Measurements from ENCODE around the gene SPRYD7. TPM values are rescaled to one million over a fixed set of nuclear protein-coding genes. Genes with fewer than 3 reads are reported as not detected.
"Not testable (repeated sequence)": the region's sequence is repeated elsewhere in the genome, so short reads cannot be mapped to it uniquely, and the experiment has no call there.

The SPRYD7 gene
- total RNA-seq, 1 experiment from 2014 or later, result 20.7 TPM

DNA sequence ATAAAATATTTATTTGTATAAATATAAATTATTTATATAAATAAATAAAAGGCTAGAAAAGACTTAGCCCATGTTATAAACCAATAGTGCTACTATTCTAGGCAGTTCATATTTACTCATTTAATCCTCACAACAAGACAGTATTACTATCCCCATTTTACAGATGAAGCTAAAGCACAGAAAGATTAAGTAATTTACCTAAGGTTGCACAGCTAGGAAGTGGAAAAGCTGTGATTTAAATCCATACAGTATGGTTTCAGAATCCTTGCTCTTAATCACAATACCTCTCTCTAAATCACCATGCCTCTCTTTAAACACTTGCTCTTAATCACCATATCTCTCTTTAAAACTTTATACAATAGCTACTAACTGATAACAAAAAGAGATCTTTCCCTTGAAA is 13.8 kb downstream of the SPRYD7 start:
- H3K36me3 Mint-ChIP-seq (ENCODE audit: insufficient read depth, unreplicated experiment), result peaks cover 81% of the 10 kb centered on the region
- DNase-seq, result no peak
- Histone ChIP-seq H3K9me3 (no peaks in the 10 kb centered on the region), H3K36me3 (ENCODE audit: control insufficient read depth, insufficient read depth, low read length) (peaks cover 2% of the 10 kb centered on the region; the same call in 1 of the 2 replicates), H3K4me1 (no peaks in the 10 kb centered on the region), H3K27me3 (replicated peaks; ENCODE audit: control insufficient read depth, insufficient read depth, low read length) (no peaks in the 10 kb centered on the region), H3K4me3 (ENCODE audit: low read depth, low read length) (no peak overlapping the region)
- intact Hi-C loops (cut with micrococcal nuclease; ENCODE audit: unreplicated experiment), result no loop called here
- ChIA-PET CTCF (interaction anchor here (0.5 to 1.0 kb wide), 2 partner anchors 14 to 119 kb away, joined by 3 to 4 read pairs; partner anchors contain the start of gene SPRYD7), POLR2A (no interaction called here)
- H3K9me3 Mint-ChIP-seq (ENCODE audit: unreplicated experiment), result no peaks in the 10 kb centered on the region
- no peaks in the 10 kb centered on the region for H3K4me1 Mint-ChIP-seq (ENCODE audit: low read depth, unreplicated experiment)
- BruUV-seq (replicated peaks), result no TSS peak
- no peak overlapping the region for H3K4me3 Mint-ChIP-seq (ENCODE audit: unreplicated experiment)
- TF ChIP-seq CTCF (IDR thresholded peaks at IDR 0.05; ENCODE audit: insufficient read depth in 1 of 2, low read depth in 1 of 2, low read length in 1 of 2, severe bottlenecking in 1 of 2, unreplicated experiment in 1 of 2), result no peak
- no peaks in the 10 kb centered on the region for H3K27me3 Mint-ChIP-seq (ENCODE audit: insufficient read depth, unreplicated experiment)
- H3K27ac Mint-ChIP-seq (ENCODE audit: unreplicated experiment), result no peak overlapping the region

DNA sequence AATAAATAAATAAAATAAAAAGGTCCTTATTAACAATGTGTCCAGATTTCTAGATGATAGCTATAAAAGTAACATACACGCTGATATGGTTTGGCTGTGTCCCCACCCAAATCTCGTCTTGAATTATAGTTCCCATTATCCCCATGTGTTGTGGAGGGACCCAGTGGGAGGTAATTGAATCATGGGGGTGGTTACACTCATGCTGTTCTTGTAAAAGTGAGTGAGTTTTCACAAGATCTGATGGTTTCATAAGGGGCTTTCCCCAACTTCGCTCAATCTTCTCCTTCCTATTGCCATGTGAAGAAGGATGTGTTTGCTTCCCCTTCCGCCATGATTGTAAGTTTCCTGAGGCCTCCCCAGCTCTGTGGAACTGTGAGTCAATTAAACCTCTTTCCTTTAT is 15.2 kb downstream of the SPRYD7 start:
- H3K4me3 Mint-ChIP-seq (ENCODE audit: unreplicated experiment); H3K4me1 ChIP-seq; DNase-seq; H3K27ac Mint-ChIP-seq (ENCODE audit: unreplicated experiment); BruUV-seq (replicated peaks); H3K9me3 ChIP-seq; H3K27me3 Mint-ChIP-seq (ENCODE audit: insufficient read depth, unreplicated experiment); H3K4me1 Mint-ChIP-seq (ENCODE audit: low read depth, unreplicated experiment); intact Hi-C loops (cut with micrococcal nuclease; ENCODE audit: unreplicated experiment); H3K27me3 ChIP-seq (replicated peaks; ENCODE audit: control insufficient read depth, insufficient read depth, low read length); CTCF ChIA-PET; H3K36me3 ChIP-seq (ENCODE audit: control insufficient read depth, insufficient read depth, low read length); H3K4me3 ChIP-seq (ENCODE audit: low read depth, low read length); H3K9me3 Mint-ChIP-seq (ENCODE audit: unreplicated experiment); POLR2A ChIA-PET: not testable (repeated sequence)
- peaks cover 77% of the 10 kb centered on the region for H3K36me3 Mint-ChIP-seq (ENCODE audit: insufficient read depth, unreplicated experiment)

DNA sequence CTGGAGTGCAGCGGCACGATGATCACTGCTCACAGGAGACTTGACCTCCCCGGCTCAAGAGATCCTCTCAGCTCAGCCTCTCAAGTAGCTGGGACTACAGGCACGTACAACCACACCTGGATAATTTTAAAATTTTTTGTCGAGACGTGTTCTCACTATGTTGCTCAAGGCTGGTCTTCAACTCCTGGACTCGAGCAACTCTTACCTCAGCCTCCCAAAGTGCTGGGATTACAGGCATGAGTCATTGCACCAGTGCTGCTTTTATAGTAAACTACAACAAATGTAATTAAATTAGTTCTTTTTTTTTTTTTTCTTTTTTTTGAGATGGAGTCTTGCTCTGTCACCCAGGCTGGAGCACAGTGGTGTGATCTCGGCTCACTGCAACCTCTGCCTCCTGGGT is 18.0 kb downstream of the SPRYD7 start:
- intact Hi-C loops (cut with micrococcal nuclease; ENCODE audit: unreplicated experiment); H3K27me3 ChIP-seq (replicated peaks; ENCODE audit: control insufficient read depth, insufficient read depth, low read length); POLR2A ChIA-PET; H3K27me3 Mint-ChIP-seq (ENCODE audit: insufficient read depth, unreplicated experiment); DNase-seq; H3K9me3 Mint-ChIP-seq (ENCODE audit: unreplicated experiment); H3K4me1 Mint-ChIP-seq (ENCODE audit: low read depth, unreplicated experiment); BruUV-seq (replicated peaks); H3K4me3 Mint-ChIP-seq (ENCODE audit: unreplicated experiment); H3K4me1 ChIP-seq; H3K27ac Mint-ChIP-seq (ENCODE audit: unreplicated experiment); H3K36me3 ChIP-seq (ENCODE audit: control insufficient read depth, insufficient read depth, low read length); CTCF ChIA-PET; H3K4me3 ChIP-seq (ENCODE audit: low read depth, low read length); H3K9me3 ChIP-seq: not testable (repeated sequence)
- peaks cover 62% of the 10 kb centered on the region for H3K36me3 Mint-ChIP-seq (ENCODE audit: insufficient read depth, unreplicated experiment)

GRCh38 chr13:49914947-49915346 is 21.2 kb downstream of the SPRYD7 start:
- POLR2A ChIA-PET, result no interaction called here
- Histone ChIP-seq H3K9me3 (no peaks in the 10 kb centered on the region), H3K4me1 (no peaks in the 10 kb centered on the region), H3K36me3 (ENCODE audit: control insufficient read depth, insufficient read depth, low read length) (peaks cover 2% of the 10 kb centered on the region), H3K27me3 (replicated peaks; ENCODE audit: control insufficient read depth, insufficient read depth, low read length) (no peaks in the 10 kb centered on the region), H3K4me3 (ENCODE audit: low read depth, low read length) (no peak overlapping the region)
- CTCF ChIA-PET, result interaction anchor here (1.3 kb wide), 1 partner anchor 21 kb away, joined by 4 read pairs; the partner anchor contains the start of gene SPRYD7
- intact Hi-C loops (cut with micrococcal nuclease; ENCODE audit: unreplicated experiment), result no loop called here
- H3K4me3 Mint-ChIP-seq (ENCODE audit: unreplicated experiment), result no peak overlapping the region
- TF ChIP-seq CTCF (IDR thresholded peaks at IDR 0.05; ENCODE audit: insufficient read depth in 1 of 2, low read depth in 1 of 2, low read length in 1 of 2, severe bottlenecking in 1 of 2, unreplicated experiment in 1 of 2), result no peak
- no TSS peak for BruUV-seq (replicated peaks)
- no peaks in the 10 kb centered on the region for H3K27me3 Mint-ChIP-seq (ENCODE audit: insufficient read depth, unreplicated experiment)
- H3K36me3 Mint-ChIP-seq (ENCODE audit: insufficient read depth, unreplicated experiment), result peaks cover 56% of the 10 kb centered on the region
- no peak overlapping the region for H3K27ac Mint-ChIP-seq (ENCODE audit: unreplicated experiment)
- H3K9me3 Mint-ChIP-seq (ENCODE audit: unreplicated experiment), result no peaks in the 10 kb centered on the region
- DNase-seq, result no peak
- no peaks in the 10 kb centered on the region for H3K4me1 Mint-ChIP-seq (ENCODE audit: low read depth, unreplicated experiment)
